DOHH2 (cell line): ENCODE measurements around the gene TBC1D26.

Source experiments
- H3F3A ChIP-seq: fragments of 200-600 bp; sonication (generic), shearing (Covaris generic); 2 replicates; pipeline ENCODE4 v1.6.0; 2016; ENCODE audit warnings: antibody characterized with exemption, mild to moderate bottlenecking; ENCODE audit not compliant: control insufficient read depth, insufficient read depth
- H3K27ac ChIP-seq: fragments of 200-600 bp; sonication (generic); 2 replicates; pipeline ENCODE4 v1.5.1; 2014; ENCODE audit warnings: low read depth, mild to moderate bottlenecking, low read length, moderate library complexity
- H3K27me3 ChIP-seq: fragments of 200-600 bp; sonication (generic); 2 replicates; pipeline ENCODE4 v1.6.1; 2014; ENCODE audit warnings: mild to moderate bottlenecking, low read length, mixed read lengths; ENCODE audit not compliant: control insufficient read depth
- H3K36me3 ChIP-seq: fragments of 200-600 bp; sonication (generic); 2 replicates; pipeline ENCODE4 v1.6.1; 2014; ENCODE audit warnings: mild to moderate bottlenecking, low read length, moderate library complexity, mixed read lengths; ENCODE audit not compliant: control insufficient read depth
- H3K4me1 ChIP-seq: fragments of 200-600 bp; sonication (generic); 2 replicates; pipeline ENCODE4 v1.6.1; 2014; ENCODE audit warnings: mild to moderate bottlenecking, low read length, mixed read lengths; ENCODE audit not compliant: control insufficient read depth
- H3K4me2 ChIP-seq: fragments of 200-600 bp; sonication (generic); 2 replicates; pipeline ENCODE4 v1.6.0; 2014; ENCODE audit warnings: mild to moderate bottlenecking, low read length, moderate library complexity
- H3K4me3 ChIP-seq: fragments of 200-600 bp; sonication (generic); 2 replicates; pipeline ENCODE4 v1.5.1; 2014; ENCODE audit warnings: mild to moderate bottlenecking, low read length, mixed read lengths
- H3K79me2 ChIP-seq: fragments of 200-600 bp; sonication (generic); 2 replicates; pipeline ENCODE4 v1.6.1; 2014; ENCODE audit warnings: mild to moderate bottlenecking, low read length, mixed read lengths; ENCODE audit not compliant: control insufficient read depth
- H3K9me2 ChIP-seq: fragments of 200-600 bp; sonication (generic); replicated peaks from 2 replicates; pipeline ENCODE4 v1.6.1; 2014; ENCODE audit warnings: mild to moderate bottlenecking, low read length, mixed read lengths; ENCODE audit not compliant: control insufficient read depth
- H3K9me3 ChIP-seq: fragments of 200-600 bp; sonication (generic); 2 replicates; pipeline ENCODE4 v1.6.1; 2014; ENCODE audit warnings: antibody characterized with exemption, low read length, mixed read lengths; ENCODE audit not compliant: control insufficient read depth, insufficient read depth
- H4K20me1 ChIP-seq: fragments of 200-600 bp; sonication (generic); 2 replicates; pipeline ENCODE4 v1.6.0; 2014; ENCODE audit warnings: low read depth, mild to moderate bottlenecking, antibody characterized with exemption, low read length, moderate library complexity; ENCODE audit not compliant: control insufficient read depth, insufficient read depth
- EZH2phosphoT487 ChIP-seq: fragments of 200-600 bp; sonication (generic); IDR thresholded peaks from 2 replicates; pipeline ENCODE4 v1.6.1; 2017; ENCODE audit warnings: borderline replicate concordance, mild to moderate bottlenecking, antibody characterized with exemption, low read length, moderate library complexity, mixed read lengths
- TF ChIP-seq, protein P1 (sequence below): fragments of 200-600 bp; sonication (generic); IDR thresholded peaks from one replicate; pipeline ENCODE4 v1.5.1; 2014; ENCODE audit warnings: antibody characterized with exemption, mild to moderate bottlenecking, low read depth, low read length; ENCODE audit not compliant: poor library complexity, severe bottlenecking

TBC1D26 gene

DNA sequence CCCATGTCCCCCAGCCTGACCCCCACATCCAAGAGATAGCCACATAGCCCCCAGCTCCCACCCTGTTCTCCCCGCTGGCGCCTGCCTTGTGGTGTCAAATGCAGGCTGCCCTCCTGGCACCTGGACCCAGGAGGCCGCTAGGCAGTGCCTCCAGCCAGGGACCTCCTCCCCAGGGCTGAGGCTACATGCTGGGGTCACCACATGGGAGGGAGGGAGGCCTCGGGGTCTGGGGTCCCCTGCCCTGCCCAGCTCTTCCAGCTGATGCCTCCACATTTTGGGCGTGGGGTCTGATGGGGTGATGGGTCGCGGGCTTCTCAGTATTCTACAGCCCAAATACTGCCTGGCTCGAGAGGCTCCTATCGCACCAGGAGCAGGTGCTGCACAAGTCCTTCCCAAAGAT lies 9.5 kb downstream of the TBC1D26 start:
- Histone ChIP-seq H3K27me3 (no peaks in the 10 kb centered on the region; the same call in 1 of the 2 replicates), H3K36me3 (no peaks in the 10 kb centered on the region), H3K4me1 (peaks cover under 1% of the 10 kb centered on the region), H4K20me1 (no peaks in the 10 kb centered on the region), H3F3A (no peaks in the 10 kb centered on the region), H3K79me2 (no peaks in the 10 kb centered on the region), H3K27ac (no peak overlapping the region), H3K9me3 (no peaks in the 10 kb centered on the region), H3K9me2 (no peaks in the 10 kb centered on the region), H3K4me2 (no peak overlapping the region), H3K4me3 (no peak overlapping the region)
- TF ChIP-seq, protein P1, sequence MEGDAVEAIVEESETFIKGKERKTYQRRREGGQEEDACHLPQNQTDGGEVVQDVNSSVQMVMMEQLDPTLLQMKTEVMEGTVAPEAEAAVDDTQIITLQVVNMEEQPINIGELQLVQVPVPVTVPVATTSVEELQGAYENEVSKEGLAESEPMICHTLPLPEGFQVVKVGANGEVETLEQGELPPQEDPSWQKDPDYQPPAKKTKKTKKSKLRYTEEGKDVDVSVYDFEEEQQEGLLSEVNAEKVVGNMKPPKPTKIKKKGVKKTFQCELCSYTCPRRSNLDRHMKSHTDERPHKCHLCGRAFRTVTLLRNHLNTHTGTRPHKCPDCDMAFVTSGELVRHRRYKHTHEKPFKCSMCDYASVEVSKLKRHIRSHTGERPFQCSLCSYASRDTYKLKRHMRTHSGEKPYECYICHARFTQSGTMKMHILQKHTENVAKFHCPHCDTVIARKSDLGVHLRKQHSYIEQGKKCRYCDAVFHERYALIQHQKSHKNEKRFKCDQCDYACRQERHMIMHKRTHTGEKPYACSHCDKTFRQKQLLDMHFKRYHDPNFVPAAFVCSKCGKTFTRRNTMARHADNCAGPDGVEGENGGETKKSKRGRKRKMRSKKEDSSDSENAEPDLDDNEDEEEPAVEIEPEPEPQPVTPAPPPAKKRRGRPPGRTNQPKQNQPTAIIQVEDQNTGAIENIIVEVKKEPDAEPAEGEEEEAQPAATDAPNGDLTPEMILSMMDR: no peak
- no peak for TF ChIP-seq EZH2phosphoT487

DNA sequence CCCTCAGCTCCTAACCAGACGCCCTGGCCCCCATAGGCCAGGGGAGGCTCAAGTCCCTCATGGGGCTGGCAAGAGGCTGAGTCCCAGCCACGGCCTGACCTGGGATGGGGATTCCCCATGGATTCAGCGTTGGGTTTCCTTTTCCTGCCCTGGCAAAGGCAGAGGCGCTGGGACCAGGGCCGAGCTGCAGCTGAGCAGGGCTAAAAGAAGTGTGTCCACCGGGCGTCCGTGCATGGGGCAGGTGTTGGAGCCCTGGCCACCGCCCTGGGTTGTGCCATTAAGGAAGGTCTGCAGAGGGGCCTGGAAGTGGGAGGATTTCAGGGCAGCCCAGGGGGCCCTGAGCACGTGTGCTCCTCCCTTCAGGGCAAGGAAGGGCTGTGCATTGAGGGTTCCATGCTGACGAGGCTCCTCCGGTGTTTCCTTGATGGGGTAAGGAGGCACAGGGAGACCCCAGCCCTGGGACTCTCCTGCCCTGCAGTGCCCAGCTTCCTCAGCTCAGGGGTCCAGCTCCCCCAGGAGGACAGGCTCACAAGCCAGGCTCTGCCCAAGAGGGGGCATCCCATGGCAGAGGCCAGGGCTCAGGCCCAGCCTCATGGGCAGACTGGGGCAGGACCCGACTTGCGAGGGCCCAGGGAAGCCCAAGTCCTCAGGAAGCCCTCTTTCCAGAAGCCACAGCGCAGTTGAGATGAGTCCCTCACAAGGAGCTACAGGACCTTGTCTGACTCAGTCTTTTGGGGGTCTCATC lies 10.1 kb downstream of the TBC1D26 start:
- Histone ChIP-seq H3K4me3 (no peak overlapping the region), H3K27ac (no peak overlapping the region), H3K4me2 (no peak overlapping the region), H3K36me3 (no peaks in the 10 kb centered on the region), H3K9me3 (no peaks in the 10 kb centered on the region), H3K27me3 (no peaks in the 10 kb centered on the region; the same call in 1 of the 2 replicates), H3K79me2 (no peaks in the 10 kb centered on the region), H3K9me2 (no peaks in the 10 kb centered on the region), H3K4me1 (peaks cover 6% of the 10 kb centered on the region), H4K20me1 (no peaks in the 10 kb centered on the region), H3F3A (no peaks in the 10 kb centered on the region)
- no peak for TF ChIP-seq EZH2phosphoT487
- TF ChIP-seq, protein P1: no peak

DNA sequence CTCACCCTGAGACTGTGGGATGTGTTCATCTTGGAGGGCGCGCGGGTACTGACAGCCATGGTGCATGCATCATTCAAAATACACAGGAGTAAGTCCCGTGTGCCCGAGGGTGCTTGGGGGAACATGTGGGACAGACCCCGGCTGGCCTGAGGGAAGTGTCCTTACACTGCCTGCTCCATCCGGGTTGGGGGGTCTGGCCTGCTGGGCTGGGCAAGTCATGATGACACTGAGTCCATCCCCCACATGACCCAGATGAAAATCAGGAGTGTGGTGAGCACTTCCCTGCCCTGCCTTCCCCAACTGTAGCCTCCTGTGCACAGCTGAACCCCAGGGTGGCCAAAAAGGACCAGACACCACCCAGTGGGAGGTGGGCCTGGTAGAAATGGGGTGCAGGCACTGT lies 10.8 kb downstream of the TBC1D26 start:
- H3K27ac ChIP-seq: no peak overlapping the region
- H3K79me2 ChIP-seq: no peaks in the 10 kb centered on the region
- H3F3A ChIP-seq: no peaks in the 10 kb centered on the region
- peaks cover 10% of the 10 kb centered on the region for H3K4me1 ChIP-seq
- H4K20me1 ChIP-seq: no peaks in the 10 kb centered on the region
- H3K36me3 ChIP-seq: no peaks in the 10 kb centered on the region
- no peaks in the 10 kb centered on the region; the same call in 1 of the 2 replicates for H3K27me3 ChIP-seq
- no peaks in the 10 kb centered on the region for H3K9me3 ChIP-seq
- no peak for TF ChIP-seq EZH2phosphoT487
- TF ChIP-seq, protein P1: no peak
- H3K9me2 ChIP-seq: no peaks in the 10 kb centered on the region
- H3K4me2 ChIP-seq: no peak overlapping the region
- no peak overlapping the region for H3K4me3 ChIP-seq
